CD14-positive monocyte (primary cell): ENCODE measurements around the gene PTGFRN. TPM values are rescaled to one million over a fixed set of nuclear protein-coding genes. Genes with fewer than 3 reads are reported as not detected.

Experiments
- DNase-seq, 3 donors: peaks; one replicate each; pipeline ENCODE4 v3.0.0-alpha.2; 2011 to 2022
- H2AFZ ChIP-seq: 2 replicates; pipeline ENCODE4 v1.6.0; 2012; ENCODE audit warnings: mild to moderate bottlenecking, low read depth, low read length, inconsistent platforms; ENCODE audit not compliant: insufficient read depth, poor library complexity, severe bottlenecking
- H3K27ac ChIP-seq, 2 donors: 1 replicate in 1 of 2; 2 replicates in 1 of 2; pipeline ENCODE4 v1.5.1; 2012 to 2013; ENCODE audit warnings: low read length in 2 of 2, control low read depth in 1 of 2, inconsistent platforms in 1 of 2, low read depth in 1 of 2, mild to moderate bottlenecking in 1 of 2
- H3K27me3 ChIP-seq, 2 donors: one replicate each; pipeline versions ENCODE4 v1.6.0 to v1.6.1; 2011 to 2013; ENCODE audit warnings: low read length in 2 of 2; ENCODE audit not compliant: control insufficient read depth in 2 of 2, insufficient read depth in 2 of 2
- H3K36me3 ChIP-seq, 2 donors: replicated peaks in 1 of 2; 1 replicate in 1 of 2; 2 replicates in 1 of 2; pipeline versions ENCODE4 v1.5.1 to v1.6.1; 2012 to 2013; ENCODE audit warnings: low read length in 2 of 2, control low read depth in 1 of 2, inconsistent platforms in 1 of 2, mild to moderate bottlenecking in 1 of 2; ENCODE audit not compliant: insufficient read depth in 2 of 2, control insufficient read depth in 1 of 2
- H3K4me1 ChIP-seq, 2 donors: 1 replicate in 1 of 2; 2 replicates in 1 of 2; pipeline versions ENCODE4 v1.5.1 to v1.6.1; 2012 to 2013; ENCODE audit warnings: low read length in 2 of 2, control low read depth in 1 of 2, inconsistent platforms in 1 of 2, mild to moderate bottlenecking in 1 of 2, moderate library complexity in 1 of 2; ENCODE audit not compliant: insufficient read depth in 2 of 2, control insufficient read depth in 1 of 2
- H3K4me2 ChIP-seq: replicated peaks from 2 replicates; pipeline ENCODE3; 2012; ENCODE audit warnings: low read length, moderate library complexity, mild to moderate bottlenecking; ENCODE audit not compliant: poor library complexity, severe bottlenecking; ENCODE audit errors: extremely low read depth
- H3K4me3 ChIP-seq, 3 experiments: fragments of 200-600 bp in 1 of 3; sonication (generic) in 1 of 3; replicated peaks in 1 of 3; 1 replicate in 2 of 3; 2 replicates in 1 of 3; pipeline ENCODE4 v1.5.1; 2011 to 2013; ENCODE audit warnings: low read length in 3 of 3, mild to moderate bottlenecking in 3 of 3, control low read depth in 2 of 3, low read depth in 2 of 3, inconsistent platforms in 1 of 3, moderate library complexity in 1 of 3
- H3K79me2 ChIP-seq: 2 replicates; pipeline ENCODE4 v1.6.0; 2012; ENCODE audit warnings: mild to moderate bottlenecking, control low read depth, inconsistent platforms, low read length, moderate library complexity; ENCODE audit not compliant: insufficient read depth
- H3K9ac ChIP-seq: 2 replicates; pipeline ENCODE4 v1.6.0; 2017; ENCODE audit warnings: low read length, mild to moderate bottlenecking; ENCODE audit not compliant: insufficient read depth, poor library complexity, severe bottlenecking
- H3K9me3 ChIP-seq, 2 donors: replicated peaks in 1 of 2; 1 replicate in 1 of 2; 2 replicates in 1 of 2; pipeline versions ENCODE4 v1.5.1 to v1.6.1; 2012 to 2013; ENCODE audit warnings: low read length in 2 of 2, control low read depth in 1 of 2; ENCODE audit not compliant: control insufficient read depth in 1 of 2, insufficient read depth in 1 of 2
- H4K20me1 ChIP-seq: 2 replicates; pipeline ENCODE4 v1.6.0; 2012; ENCODE audit warnings: mild to moderate bottlenecking, low read length, control low read depth, moderate library complexity; ENCODE audit not compliant: insufficient read depth
- H3K27ac Mint-ChIP-seq, 7 donors: one replicate each; pipeline ENCODE4 v1.8.0; 2020; ENCODE audit warnings: mild to moderate bottlenecking in 7 of 7, mixed read lengths in 7 of 7, moderate library complexity in 6 of 7, inconsistent platforms in 2 of 7
- H3K27me3 Mint-ChIP-seq, 3 donors: one replicate each; pipeline ENCODE4 v1.8.0; 2021 to 2022; ENCODE audit warnings: low read depth in 3 of 3, mild to moderate bottlenecking in 3 of 3, mixed read lengths in 3 of 3, moderate library complexity in 3 of 3, inconsistent platforms in 1 of 3
- H3K36me3 Mint-ChIP-seq, 2 donors: one replicate each; pipeline ENCODE4 v1.8.0; 2020; ENCODE audit warnings: mixed read lengths in 2 of 2, inconsistent platforms in 1 of 2, mild to moderate bottlenecking in 1 of 2
- H3K4me1 Mint-ChIP-seq: one replicate; pipeline ENCODE4 v1.8.0; 2020; ENCODE audit warnings: mild to moderate bottlenecking, mixed read lengths
- H3K4me3 Mint-ChIP-seq, 2 donors: one replicate each; pipeline ENCODE4 v1.8.0; 2020; ENCODE audit warnings: mild to moderate bottlenecking in 2 of 2, mixed read lengths in 2 of 2, moderate library complexity in 1 of 2
- H3K9me3 Mint-ChIP-seq, 7 donors: one replicate each; pipeline ENCODE4 v1.8.0; 2020 to 2022; ENCODE audit warnings: mixed read lengths in 7 of 7, mild to moderate bottlenecking in 6 of 7, moderate library complexity in 6 of 7, inconsistent platforms in 2 of 7
- WGBS: methylation state at CpG from one replicate; pipeline ENCODE4 v1.1.5; 2013; ENCODE audit warnings: missing lambda C conversion rate; ENCODE audit not compliant: insufficient coverage; 5-methylcytosine and 5-hydroxymethylcytosine counted together
- intact Hi-C, 2 donors: fragments of 100-400 bp; cut with micrococcal nuclease; formaldehyde crosslinking; loops; one replicate each; pipeline versions ENCODE4 v1.15.0 to v1.15.1; 2023
- polyA plus RNA-seq, 3 donors: library from polyadenylated mRNA; depleted of rRNA in 1 of 3; unstranded in 2 of 3; stranded (reverse) in 1 of 3; fragments of 300-500 nt in 2 of 3; fragments of >200 nt in 1 of 3; fragmentation: Illumina TruSeq in 2 of 3; gene quantifications; 1 replicate in 2 of 3; 2 replicates in 1 of 3; pipeline ENCODE4 v1.2.3, GENCODE V29; 2012 to 2021
- TF ChIP-seq, protein P1 (sequence below): fragments of 200-600 bp; IDR thresholded peaks from one replicate; pipeline ENCODE4 v1.8.0; 2022; ENCODE audit warnings: antibody characterized with exemption, mild to moderate bottlenecking

The PTGFRN gene
- polyA plus RNA-seq, 3 donors = 1.5 to 2.9 (median 1.6) TPM

GRCh38 chr1:116877141-116877818 is 32.4 kb upstream of the PTGFRN start:
- H3K4me3 ChIP-seq = no peak overlapping the region
- DNase-seq = peak in 1 of 3 donors; percentile 14
- no peak overlapping the region for H3K4me3 Mint-ChIP-seq
- no peaks in the 10 kb centered on the region for H3K27me3 ChIP-seq
- no peak overlapping the region for H3K27ac ChIP-seq
- H3K9me3 Mint-ChIP-seq = peaks cover 0 to 2% (median 0%) of the 10 kb centered on the region in 7 donors
- H3K27me3 Mint-ChIP-seq = peaks cover 0 to 3% (median 0%) of the 10 kb centered on the region in 3 donors
- intact Hi-C loops = no loop called here
- TF ChIP-seq, protein P1, sequence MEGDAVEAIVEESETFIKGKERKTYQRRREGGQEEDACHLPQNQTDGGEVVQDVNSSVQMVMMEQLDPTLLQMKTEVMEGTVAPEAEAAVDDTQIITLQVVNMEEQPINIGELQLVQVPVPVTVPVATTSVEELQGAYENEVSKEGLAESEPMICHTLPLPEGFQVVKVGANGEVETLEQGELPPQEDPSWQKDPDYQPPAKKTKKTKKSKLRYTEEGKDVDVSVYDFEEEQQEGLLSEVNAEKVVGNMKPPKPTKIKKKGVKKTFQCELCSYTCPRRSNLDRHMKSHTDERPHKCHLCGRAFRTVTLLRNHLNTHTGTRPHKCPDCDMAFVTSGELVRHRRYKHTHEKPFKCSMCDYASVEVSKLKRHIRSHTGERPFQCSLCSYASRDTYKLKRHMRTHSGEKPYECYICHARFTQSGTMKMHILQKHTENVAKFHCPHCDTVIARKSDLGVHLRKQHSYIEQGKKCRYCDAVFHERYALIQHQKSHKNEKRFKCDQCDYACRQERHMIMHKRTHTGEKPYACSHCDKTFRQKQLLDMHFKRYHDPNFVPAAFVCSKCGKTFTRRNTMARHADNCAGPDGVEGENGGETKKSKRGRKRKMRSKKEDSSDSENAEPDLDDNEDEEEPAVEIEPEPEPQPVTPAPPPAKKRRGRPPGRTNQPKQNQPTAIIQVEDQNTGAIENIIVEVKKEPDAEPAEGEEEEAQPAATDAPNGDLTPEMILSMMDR = no peak
- no peak overlapping the region for H3K27ac Mint-ChIP-seq
- no peaks in the 10 kb centered on the region for H3K79me2 ChIP-seq
- no peaks in the 10 kb centered on the region for H3K36me3 ChIP-seq
- no peaks in the 10 kb centered on the region for H3K36me3 Mint-ChIP-seq
- no peak overlapping the region for H3K9ac ChIP-seq
- WGBS = 90% methylated on average over 2 of the region's 2 CpGs
- no peaks in the 10 kb centered on the region for H3K9me3 ChIP-seq
- H3K4me1 ChIP-seq = peaks cover 31 to 49% of the 10 kb centered on the region in 2 donors
- H2AFZ ChIP-seq = no peak overlapping the region
- H3K4me1 Mint-ChIP-seq = peaks cover 18% of the 10 kb centered on the region
- peak overlapping the region; percentile 45 for H3K4me2 ChIP-seq
- no peaks in the 10 kb centered on the region for H4K20me1 ChIP-seq

- H3K36me3 Mint-ChIP-seq = no peaks in the 10 kb centered on the region
- peaks cover 0 to 2% (median 0%) of the 10 kb centered on the region in 7 donors for H3K9me3 Mint-ChIP-seq
- H3K27ac Mint-ChIP-seq = no peak overlapping the region
- 1% methylated on average over 7 of the region's 10 CpGs for WGBS
- DNase-seq = peak; percentile 14 to 21 (median 19)
- H3K9me3 ChIP-seq = no peaks in the 10 kb centered on the region
- no peak overlapping the region for H3K27ac ChIP-seq
- no peaks in the 10 kb centered on the region for H3K27me3 ChIP-seq
- peak overlapping the region; percentile 45 for H3K4me2 ChIP-seq
- peaks cover 0 to 3% (median 0%) of the 10 kb centered on the region in 3 donors for H3K27me3 Mint-ChIP-seq
- intact Hi-C loops = no loop called here
- H3K4me1 Mint-ChIP-seq = peaks cover 22% of the 10 kb centered on the region
- H3K4me3 Mint-ChIP-seq = no peak overlapping the region
- TF ChIP-seq, protein P1 = no peak
- H4K20me1 ChIP-seq = no peaks in the 10 kb centered on the region
- H3K4me3 ChIP-seq = peak overlapping the region in 1 of 3 experiments; percentile 57
- peak overlapping the region; percentile 75 for H2AFZ ChIP-seq
- H3K4me1 ChIP-seq = peaks cover 33 to 54% of the 10 kb centered on the region in 2 donors
- no peak overlapping the region for H3K9ac ChIP-seq
- H3K36me3 ChIP-seq = no peaks in the 10 kb centered on the region
- no peaks in the 10 kb centered on the region for H3K79me2 ChIP-seq
These were observed 30.8 kb upstream of the PTGFRN start for GRCh38 chr1:116878804-116879477.
